Choroid plexus epithelial cell (primary cell): ENCODE measurements around the gene TRAF6.

Experiments used
- DNase-seq: peaks from one replicate; pipeline ENCODE4 v3.0.0-alpha.2; 2010; ENCODE audit warnings: low read depth
- H3K4me3 ChIP-seq: 2 replicates; pipeline ENCODE4 v1.5.1; 2011; ENCODE audit warnings: low read depth, mild to moderate bottlenecking, control low read depth, low read length, moderate library complexity
- CTCF ChIP-seq: conservative IDR thresholded peaks from 2 replicates; pipeline ENCODE4 v1.5.1; 2011; ENCODE audit warnings: low read depth, mild to moderate bottlenecking, control low read depth, inconsistent platforms, low read length, moderate library complexity

TRAF6 gene

DNA sequence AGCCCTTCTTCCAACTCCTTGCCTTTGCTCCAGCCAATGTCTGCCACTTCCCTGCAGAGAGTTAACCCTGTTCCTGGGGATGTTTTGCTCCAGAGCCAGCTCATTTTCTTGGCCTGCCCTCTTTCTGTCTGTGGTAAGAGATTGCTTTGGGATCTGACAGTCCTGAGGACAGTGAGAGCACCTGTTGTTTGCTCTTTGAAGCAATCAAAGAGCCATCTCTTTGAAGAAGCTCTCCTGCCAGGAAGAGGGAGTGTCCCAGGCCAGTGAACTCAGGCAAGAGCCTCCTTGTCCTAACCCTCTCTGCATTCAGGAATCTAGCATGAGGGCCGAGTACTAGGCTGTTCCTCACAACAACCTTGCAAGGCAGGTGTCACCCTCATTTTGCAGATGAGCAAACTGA is 42.2 kb downstream of the TRAF6 start:
- H3K4me3 ChIP-seq = no peak overlapping the region
- DNase-seq = no peak
- no peak for TF ChIP-seq CTCF

- no peak for DNase-seq
- TF ChIP-seq CTCF = no peak
These were observed 43.1 kb downstream of the TRAF6 start for GRCh38 chr11:36467012-36467411.

GRCh38 chr11:36465449-36466163 is 44.5 kb downstream of the TRAF6 start:
- no peak for TF ChIP-seq CTCF
- H3K4me3 ChIP-seq = no peak overlapping the region
- no peak for DNase-seq

More at GRCh38 chr11:36467012-36467411, 43.1 kb downstream of the TRAF6 start:
- H3K4me3 ChIP-seq = no peak overlapping the region

DNA sequence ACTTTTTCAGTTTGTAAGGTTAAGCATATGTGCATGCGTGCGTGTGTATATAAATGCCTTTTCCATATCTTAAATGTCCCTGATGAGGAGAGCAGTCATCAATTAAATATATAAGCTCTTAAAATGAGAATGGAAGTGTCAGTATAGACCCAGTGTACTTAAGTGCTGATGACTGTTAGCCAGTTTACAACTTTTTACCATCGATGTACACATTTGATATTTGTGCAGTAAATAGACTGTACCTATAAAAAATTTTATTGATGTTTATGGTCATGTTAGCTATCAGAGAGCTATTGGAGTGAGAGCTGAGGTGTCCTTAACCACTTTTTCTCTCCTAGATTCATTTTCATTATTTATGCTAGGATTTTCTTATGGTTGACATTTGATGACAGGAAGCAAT is 45.4 kb downstream of the TRAF6 start:
- no peak overlapping the region for H3K4me3 ChIP-seq
- TF ChIP-seq CTCF = no peak
- DNase-seq = no peak

GRCh38 chr11:36463781-36464180 is 46.3 kb downstream of the TRAF6 start:
- DNase-seq = peak; percentile 41
- TF ChIP-seq CTCF = no peak
- no peak overlapping the region for H3K4me3 ChIP-seq

GRCh38 chr11:36462321-36462720 is 47.8 kb downstream of the TRAF6 start:
- TF ChIP-seq CTCF = no peak
- DNase-seq = no peak
- no peak overlapping the region for H3K4me3 ChIP-seq

- DNase-seq = no peak
- no peak for TF ChIP-seq CTCF
- no peak overlapping the region for H3K4me3 ChIP-seq
These were observed 49.9 kb downstream of the TRAF6 start for GRCh38 chr11:36460220-36460619.
